ENCODE data around the gene C1orf159.

DNA sequence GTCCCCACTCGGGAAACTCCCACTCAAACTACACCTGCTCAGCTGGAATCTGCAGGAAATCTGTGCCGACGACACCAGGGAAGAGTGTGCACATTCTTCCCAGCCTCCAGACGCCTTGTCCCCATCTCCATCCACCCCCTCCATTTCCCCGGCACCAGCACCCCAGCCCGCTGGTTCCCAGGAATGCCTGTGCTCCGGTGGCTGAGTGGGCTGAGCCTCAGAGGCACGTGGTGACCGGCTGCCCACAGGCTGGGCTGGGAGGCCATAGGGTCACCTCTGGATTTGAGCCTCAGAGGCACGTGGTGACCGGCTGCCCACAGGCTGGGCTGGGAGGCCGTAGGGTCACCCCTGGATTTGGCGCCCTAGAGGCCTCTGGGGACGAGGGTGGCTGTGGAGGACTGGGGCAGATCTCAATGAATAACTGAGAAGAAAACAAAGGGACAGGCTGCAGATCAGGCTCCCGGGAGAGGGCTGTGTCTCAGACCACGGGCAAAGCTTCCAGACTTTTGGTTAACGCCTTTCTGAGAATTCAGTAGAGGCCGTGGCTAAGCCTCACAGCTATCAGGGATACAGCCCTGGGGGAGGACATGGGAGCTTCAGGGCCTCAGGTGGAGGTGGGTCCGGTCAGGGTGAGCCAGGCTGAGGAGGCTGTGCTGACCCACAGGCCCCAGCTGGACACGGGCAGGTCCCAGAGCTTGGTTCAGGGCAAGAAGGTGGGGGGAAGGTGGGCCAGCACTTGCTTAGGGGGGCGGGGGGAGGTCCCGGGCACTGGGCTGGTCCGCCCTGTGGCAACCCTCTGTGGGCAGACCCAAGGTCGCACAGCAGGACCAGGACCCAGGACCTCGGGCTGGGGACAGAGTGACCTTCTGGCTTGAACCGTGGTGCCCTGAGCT is 40.5 kb upstream of the C1orf159 start:
- TF ChIP-seq POLR2AphosphoS5 (IDR thresholded peaks at IDR 0.05; ENCODE audit: low read depth) (no peak), SPI1 (IDR thresholded peaks at IDR 0.05; ENCODE audit: borderline replicate concordance, low read depth) (no peak), GABPA (IDR thresholded peaks at IDR 0.05; ENCODE audit: low read depth) (no peak)
- TF ChIP-seq, protein P1, sequence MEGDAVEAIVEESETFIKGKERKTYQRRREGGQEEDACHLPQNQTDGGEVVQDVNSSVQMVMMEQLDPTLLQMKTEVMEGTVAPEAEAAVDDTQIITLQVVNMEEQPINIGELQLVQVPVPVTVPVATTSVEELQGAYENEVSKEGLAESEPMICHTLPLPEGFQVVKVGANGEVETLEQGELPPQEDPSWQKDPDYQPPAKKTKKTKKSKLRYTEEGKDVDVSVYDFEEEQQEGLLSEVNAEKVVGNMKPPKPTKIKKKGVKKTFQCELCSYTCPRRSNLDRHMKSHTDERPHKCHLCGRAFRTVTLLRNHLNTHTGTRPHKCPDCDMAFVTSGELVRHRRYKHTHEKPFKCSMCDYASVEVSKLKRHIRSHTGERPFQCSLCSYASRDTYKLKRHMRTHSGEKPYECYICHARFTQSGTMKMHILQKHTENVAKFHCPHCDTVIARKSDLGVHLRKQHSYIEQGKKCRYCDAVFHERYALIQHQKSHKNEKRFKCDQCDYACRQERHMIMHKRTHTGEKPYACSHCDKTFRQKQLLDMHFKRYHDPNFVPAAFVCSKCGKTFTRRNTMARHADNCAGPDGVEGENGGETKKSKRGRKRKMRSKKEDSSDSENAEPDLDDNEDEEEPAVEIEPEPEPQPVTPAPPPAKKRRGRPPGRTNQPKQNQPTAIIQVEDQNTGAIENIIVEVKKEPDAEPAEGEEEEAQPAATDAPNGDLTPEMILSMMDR (IDR thresholded peaks at IDR 0.05; ENCODE audit: insufficient read depth, low read length): no peak
- TF ChIP-seq, protein P2, sequence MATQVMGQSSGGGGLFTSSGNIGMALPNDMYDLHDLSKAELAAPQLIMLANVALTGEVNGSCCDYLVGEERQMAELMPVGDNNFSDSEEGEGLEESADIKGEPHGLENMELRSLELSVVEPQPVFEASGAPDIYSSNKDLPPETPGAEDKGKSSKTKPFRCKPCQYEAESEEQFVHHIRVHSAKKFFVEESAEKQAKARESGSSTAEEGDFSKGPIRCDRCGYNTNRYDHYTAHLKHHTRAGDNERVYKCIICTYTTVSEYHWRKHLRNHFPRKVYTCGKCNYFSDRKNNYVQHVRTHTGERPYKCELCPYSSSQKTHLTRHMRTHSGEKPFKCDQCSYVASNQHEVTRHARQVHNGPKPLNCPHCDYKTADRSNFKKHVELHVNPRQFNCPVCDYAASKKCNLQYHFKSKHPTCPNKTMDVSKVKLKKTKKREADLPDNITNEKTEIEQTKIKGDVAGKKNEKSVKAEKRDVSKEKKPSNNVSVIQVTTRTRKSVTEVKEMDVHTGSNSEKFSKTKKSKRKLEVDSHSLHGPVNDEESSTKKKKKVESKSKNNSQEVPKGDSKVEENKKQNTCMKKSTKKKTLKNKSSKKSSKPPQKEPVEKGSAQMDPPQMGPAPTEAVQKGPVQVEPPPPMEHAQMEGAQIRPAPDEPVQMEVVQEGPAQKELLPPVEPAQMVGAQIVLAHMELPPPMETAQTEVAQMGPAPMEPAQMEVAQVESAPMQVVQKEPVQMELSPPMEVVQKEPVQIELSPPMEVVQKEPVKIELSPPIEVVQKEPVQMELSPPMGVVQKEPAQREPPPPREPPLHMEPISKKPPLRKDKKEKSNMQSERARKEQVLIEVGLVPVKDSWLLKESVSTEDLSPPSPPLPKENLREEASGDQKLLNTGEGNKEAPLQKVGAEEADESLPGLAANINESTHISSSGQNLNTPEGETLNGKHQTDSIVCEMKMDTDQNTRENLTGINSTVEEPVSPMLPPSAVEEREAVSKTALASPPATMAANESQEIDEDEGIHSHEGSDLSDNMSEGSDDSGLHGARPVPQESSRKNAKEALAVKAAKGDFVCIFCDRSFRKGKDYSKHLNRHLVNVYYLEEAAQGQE (IDR thresholded peaks at IDR 0.05; ENCODE audit: insufficient replicate concordance, low read depth): no peak
